Calu3 (cell line): Measurements from ENCODE around the gene ATIC. TPM values are rescaled to one million over a fixed set of nuclear protein-coding genes. Genes with fewer than 3 reads are reported as not detected.

Experiments
- BruUV-seq: library from RNA; stranded (reverse); fragments of 400-500 nt; replicated peaks from 2 replicates; lab custom pipeline; 2021; lab: Mats Ljungman, UMichigan
- CTCF ChIA-PET: fragments of 300-600 bp; sonication (Branson Sonifier 250); formaldehyde crosslinking; loops from one replicate; lab custom pipeline; 2022; ENCODE audit warnings: antibody characterized with exemption; lab: Charles Lee
- DNase-seq: peaks from one replicate; pipeline ENCODE4 v3.0.0; 2022
- H3K27ac Mint-ChIP-seq: one replicate; pipeline ENCODE4 v1.8.0; 2022; ENCODE audit warnings: mixed read lengths; ENCODE audit not compliant: unreplicated experiment
- H3K27me3 Mint-ChIP-seq: one replicate; pipeline ENCODE4 v1.8.0; 2022; ENCODE audit warnings: mixed read lengths; ENCODE audit not compliant: unreplicated experiment
- H3K36me3 Mint-ChIP-seq: one replicate; pipeline ENCODE4 v1.8.0; 2022; ENCODE audit warnings: mild to moderate bottlenecking, moderate library complexity, mixed read lengths; ENCODE audit not compliant: insufficient read depth, unreplicated experiment
- H3K4me1 Mint-ChIP-seq: one replicate; pipeline ENCODE4 v1.8.0; 2022; ENCODE audit warnings: mild to moderate bottlenecking, low read depth, mixed read lengths; ENCODE audit not compliant: unreplicated experiment
- H3K4me3 Mint-ChIP-seq: one replicate; pipeline ENCODE4 v1.8.0; 2022; ENCODE audit warnings: mild to moderate bottlenecking, low read depth, moderate library complexity, mixed read lengths; ENCODE audit not compliant: unreplicated experiment
- H3K9me3 Mint-ChIP-seq: one replicate; pipeline ENCODE4 v1.8.0; 2022; ENCODE audit warnings: low read depth, mixed read lengths; ENCODE audit not compliant: unreplicated experiment
- intact Hi-C: fragments of 100-400 bp; cut with micrococcal nuclease; formaldehyde crosslinking; loops from one replicate; pipeline ENCODE4 v1.10.0; 2022; ENCODE audit not compliant: unreplicated experiment
- total RNA-seq: library from RNA; stranded (reverse); gene quantifications from 2 replicates; pipeline ENCODE4 v1.2.3, GENCODE V29; 2022
- TF ChIP-seq, protein P1 (sequence below): fragments of 200-600 bp; IDR thresholded peaks from one replicate; pipeline ENCODE4 v1.8.0; 2022; ENCODE audit warnings: antibody characterized with exemption; ENCODE audit not compliant: unreplicated experiment

The ATIC gene
- total RNA-seq, 1 experiment from 2014 or later = 219 TPM

DNA sequence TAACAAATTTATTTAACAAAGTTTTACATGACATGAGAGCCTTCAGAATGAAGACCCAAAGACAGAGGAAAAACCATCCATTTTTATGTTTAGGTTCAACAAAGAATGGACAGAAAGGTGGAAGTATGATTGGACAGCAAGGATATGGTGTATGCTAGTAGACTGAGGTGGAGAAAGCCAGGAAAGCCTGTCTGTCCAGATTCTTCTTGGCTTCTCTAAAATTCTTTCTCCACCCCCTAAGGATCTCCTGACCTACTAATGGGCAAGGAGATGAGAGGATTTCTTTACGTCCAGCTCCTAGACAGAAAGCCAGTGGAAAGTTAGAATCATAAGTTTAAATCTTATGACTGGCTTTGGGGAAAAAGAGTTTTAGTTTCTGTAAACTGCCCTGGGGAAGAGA is 3.0 kb downstream of the ATIC start:
- Mint-ChIP-seq H3K27ac (peak overlapping the region; percentile 62), H3K4me3 (peak overlapping the region; percentile 30), H3K9me3 (no peaks in the 10 kb centered on the region), H3K27me3 (no peaks in the 10 kb centered on the region), H3K4me1 (peaks cover 26% of the 10 kb centered on the region), H3K36me3 (peaks cover 73% of the 10 kb centered on the region)
- CTCF ChIA-PET = no interaction called here
- intact Hi-C loops = no loop called here
- DNase-seq = peak; percentile 8
- BruUV-seq = no TSS peak
- TF ChIP-seq, protein P1, sequence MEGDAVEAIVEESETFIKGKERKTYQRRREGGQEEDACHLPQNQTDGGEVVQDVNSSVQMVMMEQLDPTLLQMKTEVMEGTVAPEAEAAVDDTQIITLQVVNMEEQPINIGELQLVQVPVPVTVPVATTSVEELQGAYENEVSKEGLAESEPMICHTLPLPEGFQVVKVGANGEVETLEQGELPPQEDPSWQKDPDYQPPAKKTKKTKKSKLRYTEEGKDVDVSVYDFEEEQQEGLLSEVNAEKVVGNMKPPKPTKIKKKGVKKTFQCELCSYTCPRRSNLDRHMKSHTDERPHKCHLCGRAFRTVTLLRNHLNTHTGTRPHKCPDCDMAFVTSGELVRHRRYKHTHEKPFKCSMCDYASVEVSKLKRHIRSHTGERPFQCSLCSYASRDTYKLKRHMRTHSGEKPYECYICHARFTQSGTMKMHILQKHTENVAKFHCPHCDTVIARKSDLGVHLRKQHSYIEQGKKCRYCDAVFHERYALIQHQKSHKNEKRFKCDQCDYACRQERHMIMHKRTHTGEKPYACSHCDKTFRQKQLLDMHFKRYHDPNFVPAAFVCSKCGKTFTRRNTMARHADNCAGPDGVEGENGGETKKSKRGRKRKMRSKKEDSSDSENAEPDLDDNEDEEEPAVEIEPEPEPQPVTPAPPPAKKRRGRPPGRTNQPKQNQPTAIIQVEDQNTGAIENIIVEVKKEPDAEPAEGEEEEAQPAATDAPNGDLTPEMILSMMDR = no peak

DNA sequence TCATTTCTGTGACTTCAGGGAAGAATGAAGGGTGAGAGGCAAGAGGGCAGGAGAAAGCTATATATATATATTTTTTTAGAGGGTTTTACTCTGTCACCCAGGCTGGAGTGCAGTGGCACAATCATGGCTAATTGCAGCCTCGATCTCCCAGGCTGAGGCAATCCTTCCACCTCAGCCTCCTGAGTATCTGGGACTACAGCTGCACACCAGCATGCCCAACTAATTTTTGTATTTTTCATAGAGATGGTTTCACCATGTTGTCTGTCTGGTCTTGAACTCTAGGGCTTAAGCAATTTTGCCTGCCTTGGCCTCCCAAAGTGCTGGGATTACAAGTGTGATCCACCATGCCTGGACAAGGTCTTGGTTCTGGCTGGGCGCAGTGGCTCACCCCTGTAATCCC is 3.4 kb downstream of the ATIC start:
- H3K27me3 Mint-ChIP-seq = no peaks in the 10 kb centered on the region
- CTCF ChIA-PET = no interaction called here
- no peak for DNase-seq
- TF ChIP-seq, protein P1 = no peak
- H3K9me3 Mint-ChIP-seq = peaks cover 2% of the 10 kb centered on the region
- H3K4me1 Mint-ChIP-seq = peaks cover 26% of the 10 kb centered on the region
- no TSS peak for BruUV-seq
- peaks cover 74% of the 10 kb centered on the region for H3K36me3 Mint-ChIP-seq
- H3K27ac Mint-ChIP-seq = peak overlapping the region; percentile 62
- H3K4me3 Mint-ChIP-seq = peak overlapping the region; percentile 30
- intact Hi-C loops = no loop called here

DNA sequence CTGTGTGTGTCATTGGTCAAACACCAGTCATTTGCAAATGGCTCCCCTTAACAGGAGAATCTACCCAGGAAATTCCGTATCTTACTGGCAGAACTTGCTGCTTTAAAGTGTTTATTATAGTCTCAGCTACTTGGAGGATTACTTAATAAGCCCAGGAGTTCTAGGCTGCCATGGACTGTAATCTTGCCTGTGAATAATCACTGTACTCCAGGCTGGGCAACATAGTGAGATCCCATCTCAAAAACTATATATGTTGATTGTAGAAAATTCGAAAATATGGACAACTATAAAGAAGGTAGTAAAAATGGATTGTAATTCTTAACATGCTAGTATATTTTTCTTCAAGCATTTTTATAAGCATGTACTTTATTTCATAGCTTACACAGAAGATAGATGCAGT is 4.5 kb downstream of the ATIC start:
- Mint-ChIP-seq H3K4me3 (peak overlapping the region; percentile 10), H3K27me3 (no peaks in the 10 kb centered on the region), H3K9me3 (peaks cover 2% of the 10 kb centered on the region), H3K4me1 (peaks cover 26% of the 10 kb centered on the region), H3K27ac (no peak overlapping the region), H3K36me3 (peaks cover 79% of the 10 kb centered on the region)
- TF ChIP-seq, protein P1 = no peak
- no TSS peak for BruUV-seq
- no peak for DNase-seq
- CTCF ChIA-PET = no interaction called here
- intact Hi-C loops = no loop called here

DNA sequence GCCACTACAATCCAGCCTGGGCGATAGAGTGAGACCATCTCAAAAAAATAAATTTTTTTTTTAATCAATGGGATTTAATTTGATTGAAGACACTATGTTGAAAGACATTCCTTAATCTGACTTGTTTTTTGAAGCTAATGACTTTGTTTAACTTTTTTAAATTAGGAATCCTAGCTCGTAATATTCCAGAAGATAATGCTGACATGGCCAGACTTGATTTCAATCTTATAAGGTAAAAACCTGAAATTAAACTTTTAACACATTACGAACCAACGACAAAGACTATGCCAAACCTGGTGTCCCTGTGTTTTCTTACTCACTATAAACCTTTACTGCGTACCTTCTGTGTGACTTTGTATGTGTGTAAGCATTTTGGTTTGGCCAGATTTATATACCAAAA is 7.6 kb downstream of the ATIC start:
- CTCF ChIA-PET = no interaction called here
- intact Hi-C loops = no loop called here
- no peak overlapping the region for H3K4me3 Mint-ChIP-seq
- peaks cover 87% of the 10 kb centered on the region for H3K36me3 Mint-ChIP-seq
- H3K4me1 Mint-ChIP-seq = peaks cover 10% of the 10 kb centered on the region
- BruUV-seq = no TSS peak
- no peak for DNase-seq
- no peak overlapping the region for H3K27ac Mint-ChIP-seq
- H3K9me3 Mint-ChIP-seq = peaks cover 2% of the 10 kb centered on the region
- no peaks in the 10 kb centered on the region for H3K27me3 Mint-ChIP-seq
- TF ChIP-seq, protein P1 = no peak
